Measurements from ENCODE around the gene SSBP3. TPM values are rescaled to one million over a fixed set of nuclear protein-coding genes. Genes with fewer than 3 reads are reported as not detected.

SSBP3 gene
- total RNA-seq, 3 donors from 2014 or later (not counting 1 experiment from before 2014, with no cell fraction given) = 162 to 224 (median 164) TPM

DNA sequence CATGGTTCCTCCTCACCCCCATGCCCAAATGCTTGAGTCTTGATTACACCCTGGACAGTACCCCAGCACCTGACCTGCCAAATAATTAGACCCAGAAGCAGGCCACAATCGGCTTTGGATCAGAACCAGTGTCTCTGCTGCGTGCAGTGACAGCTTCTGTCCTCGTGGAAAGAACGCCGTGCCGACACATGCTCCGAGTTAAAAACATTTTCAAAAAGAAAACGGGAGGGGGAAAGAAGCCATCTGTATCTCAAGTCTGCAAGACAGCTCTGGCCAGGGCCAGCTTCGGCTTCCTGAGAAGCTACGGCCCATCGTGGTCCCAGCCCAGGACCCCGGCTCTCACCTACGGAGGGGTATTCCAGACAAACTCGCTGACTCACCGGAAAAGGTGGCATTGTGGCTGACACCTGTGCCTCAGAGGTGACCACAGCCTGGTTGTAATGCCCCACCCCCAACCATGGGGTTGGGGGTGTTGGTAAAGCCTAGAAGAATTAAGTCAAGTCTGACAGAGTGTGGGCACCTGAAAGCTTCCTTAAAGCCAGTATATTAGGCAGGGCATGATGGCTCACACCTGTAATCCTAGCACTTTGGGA lies 25.8 kb downstream of the SSBP3 start:
- ATAC-seq (peak; percentile 48 to 89 (median 76)), DNase-seq (peak; percentile 63 to 68)
- H3K4me1 Mint-ChIP-seq = peaks cover 89 to 92% of the 10 kb centered on the region in 2 donors
- H3K36me3 Mint-ChIP-seq = no peaks in the 10 kb centered on the region
- 47% methylated on average over 15 of the region's 15 CpGs for WGBS (ENCODE audit: insufficient coverage)
- H3K9me3 ChIP-seq (ENCODE audit: control insufficient read depth, insufficient read depth, low read length) = no peaks in the 10 kb centered on the region
- no peaks in the 10 kb centered on the region for H3K9me3 Mint-ChIP-seq
- no peaks in the 10 kb centered on the region for H3K27me3 ChIP-seq (ENCODE audit: control insufficient read depth, insufficient read depth, low read length)
- no peak overlapping the region for H3K27ac ChIP-seq (ENCODE audit: low read length)
- intact Hi-C loops (cut with micrococcal nuclease) = loop anchor here (2.0 kb wide), 1 partner anchor 26 kb away; the partner anchor contains the start of gene SSBP3
- no peaks in the 10 kb centered on the region for H3K27me3 Mint-ChIP-seq (ENCODE audit: low read depth in 2 of 2)
- TF ChIP-seq, protein P1, sequence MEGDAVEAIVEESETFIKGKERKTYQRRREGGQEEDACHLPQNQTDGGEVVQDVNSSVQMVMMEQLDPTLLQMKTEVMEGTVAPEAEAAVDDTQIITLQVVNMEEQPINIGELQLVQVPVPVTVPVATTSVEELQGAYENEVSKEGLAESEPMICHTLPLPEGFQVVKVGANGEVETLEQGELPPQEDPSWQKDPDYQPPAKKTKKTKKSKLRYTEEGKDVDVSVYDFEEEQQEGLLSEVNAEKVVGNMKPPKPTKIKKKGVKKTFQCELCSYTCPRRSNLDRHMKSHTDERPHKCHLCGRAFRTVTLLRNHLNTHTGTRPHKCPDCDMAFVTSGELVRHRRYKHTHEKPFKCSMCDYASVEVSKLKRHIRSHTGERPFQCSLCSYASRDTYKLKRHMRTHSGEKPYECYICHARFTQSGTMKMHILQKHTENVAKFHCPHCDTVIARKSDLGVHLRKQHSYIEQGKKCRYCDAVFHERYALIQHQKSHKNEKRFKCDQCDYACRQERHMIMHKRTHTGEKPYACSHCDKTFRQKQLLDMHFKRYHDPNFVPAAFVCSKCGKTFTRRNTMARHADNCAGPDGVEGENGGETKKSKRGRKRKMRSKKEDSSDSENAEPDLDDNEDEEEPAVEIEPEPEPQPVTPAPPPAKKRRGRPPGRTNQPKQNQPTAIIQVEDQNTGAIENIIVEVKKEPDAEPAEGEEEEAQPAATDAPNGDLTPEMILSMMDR (IDR thresholded peaks at IDR 0.05) = no peak
- no peaks in the 10 kb centered on the region for H3K36me3 ChIP-seq (ENCODE audit: control insufficient read depth, insufficient read depth, low read length)
- H3K4me1 ChIP-seq (ENCODE audit: control insufficient read depth, insufficient read depth, low read length) = peaks cover 72% of the 10 kb centered on the region
- no peak overlapping the region for H3K4me3 ChIP-seq (ENCODE audit: low read length)
- peak overlapping the region; percentile 74 to 86 for H3K27ac Mint-ChIP-seq
- peak overlapping the region; percentile 78 for H3K4me3 Mint-ChIP-seq

DNA sequence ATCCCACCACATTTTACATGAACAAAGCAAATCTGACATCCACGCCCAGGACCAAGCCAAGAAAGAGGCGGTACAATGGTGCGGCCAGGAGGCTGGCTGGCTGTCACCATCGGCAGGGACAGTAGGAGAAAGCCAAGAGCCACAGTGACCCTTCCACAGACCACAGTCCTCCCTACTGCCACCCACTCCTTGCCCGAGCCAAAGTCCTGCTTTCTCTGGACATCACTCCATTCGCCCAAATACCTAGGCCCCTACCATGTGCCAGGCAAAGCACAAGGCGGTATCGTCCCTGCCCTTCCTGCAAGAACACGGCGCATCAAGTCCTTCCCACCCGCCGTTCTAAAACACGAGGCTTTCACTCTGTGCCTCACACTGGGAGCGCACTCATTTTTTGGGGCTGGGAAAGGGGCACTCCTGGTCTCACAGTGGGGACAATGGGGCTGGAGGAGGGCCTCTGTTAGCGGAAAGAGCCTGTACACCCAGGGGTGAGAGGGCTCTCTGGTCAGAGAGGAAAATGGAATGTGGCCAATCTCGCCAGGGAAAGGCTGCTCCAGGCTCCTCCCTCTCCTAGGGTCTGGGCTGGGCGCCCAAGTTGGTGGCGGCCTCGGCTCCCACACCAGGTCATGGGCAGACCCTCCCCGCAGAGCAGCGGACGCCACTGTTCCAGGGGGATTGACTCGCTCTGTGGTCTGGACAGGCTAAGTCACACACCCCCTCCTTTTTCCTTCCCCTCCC lies 26.5 kb downstream of the SSBP3 start:
- DNase-seq (no peak), ATAC-seq (no peak)
- no peaks in the 10 kb centered on the region for H3K27me3 Mint-ChIP-seq (ENCODE audit: low read depth in 2 of 2)
- no peak overlapping the region for H3K4me3 ChIP-seq (ENCODE audit: low read length)
- H3K4me1 Mint-ChIP-seq = peaks cover 89 to 92% of the 10 kb centered on the region in 2 donors
- H3K27ac ChIP-seq (ENCODE audit: low read length) = no peak overlapping the region
- TF ChIP-seq, protein P1 (IDR thresholded peaks at IDR 0.05) = no peak
- no peaks in the 10 kb centered on the region for H3K36me3 ChIP-seq (ENCODE audit: control insufficient read depth, insufficient read depth, low read length)
- H3K27ac Mint-ChIP-seq = peak overlapping the region; percentile 74 to 86
- H3K4me1 ChIP-seq (ENCODE audit: control insufficient read depth, insufficient read depth, low read length) = peaks cover 74% of the 10 kb centered on the region
- no peaks in the 10 kb centered on the region for H3K27me3 ChIP-seq (ENCODE audit: control insufficient read depth, insufficient read depth, low read length)
- intact Hi-C loops (cut with micrococcal nuclease) = loop anchor here (2.0 kb wide), 1 partner anchor 27 kb away; the partner anchor contains the start of gene SSBP3
- H3K36me3 Mint-ChIP-seq = no peaks in the 10 kb centered on the region
- peak overlapping the region; percentile 78 for H3K4me3 Mint-ChIP-seq
- H3K9me3 Mint-ChIP-seq = no peaks in the 10 kb centered on the region
- H3K9me3 ChIP-seq (ENCODE audit: control insufficient read depth, insufficient read depth, low read length) = no peaks in the 10 kb centered on the region
- WGBS (ENCODE audit: insufficient coverage) = 92% methylated on average over 23 of the region's 23 CpGs

DNA sequence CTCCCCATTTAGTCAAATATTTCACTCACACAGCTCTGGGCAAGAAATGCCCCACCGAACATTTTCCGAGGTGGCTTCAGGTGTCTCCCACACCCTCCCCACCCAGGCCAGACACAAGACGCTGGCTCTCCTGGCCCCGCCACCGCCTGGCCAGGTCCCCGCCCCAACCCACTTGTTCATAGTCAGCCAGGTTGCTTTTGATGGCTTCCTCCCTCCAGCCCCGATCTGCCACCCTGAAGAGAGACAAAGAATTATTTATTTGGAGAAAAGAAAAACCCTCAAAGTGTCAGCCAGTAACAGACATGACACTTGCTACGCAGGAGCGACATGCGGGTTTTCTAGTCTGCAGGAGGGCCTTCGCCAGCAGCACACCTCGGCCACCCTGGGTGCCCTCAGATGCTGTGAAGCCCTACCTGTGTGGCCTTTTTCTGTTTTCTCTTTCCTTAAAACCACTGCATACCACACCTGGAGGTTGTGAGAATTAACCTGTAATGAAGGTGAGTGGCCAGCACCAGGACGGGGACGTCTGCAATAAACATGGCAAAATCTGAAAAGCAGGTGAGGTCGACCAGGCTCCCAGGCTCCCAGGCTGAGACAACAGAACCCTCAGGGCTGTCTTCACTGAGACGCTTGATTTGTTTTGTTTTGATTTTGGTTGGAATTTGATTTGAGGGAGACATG lies 27.2 kb downstream of the SSBP3 start:
- intact Hi-C loops (cut with micrococcal nuclease) = no loop called here
- no peak for ATAC-seq
- Mint-ChIP-seq H3K27me3 (ENCODE audit: low read depth in 2 of 2) (no peaks in the 10 kb centered on the region), H3K36me3 (no peaks in the 10 kb centered on the region), H3K9me3 (no peaks in the 10 kb centered on the region), H3K4me1 (peaks cover 89 to 92% of the 10 kb centered on the region in 2 donors), H3K27ac (peak overlapping the region; percentile 74 to 86), H3K4me3 (peak overlapping the region; percentile 10)
- no peaks in the 10 kb centered on the region for H3K9me3 ChIP-seq (ENCODE audit: control insufficient read depth, insufficient read depth, low read length)
- H3K4me3 ChIP-seq (ENCODE audit: low read length) = no peak overlapping the region
- peaks cover 75% of the 10 kb centered on the region for H3K4me1 ChIP-seq (ENCODE audit: control insufficient read depth, insufficient read depth, low read length)
- WGBS (ENCODE audit: insufficient coverage) = 81% methylated on average over 14 of the region's 16 CpGs
- no peaks in the 10 kb centered on the region for H3K36me3 ChIP-seq (ENCODE audit: control insufficient read depth, insufficient read depth, low read length)
- DNase-seq = no peak
- TF ChIP-seq, protein P1 (IDR thresholded peaks at IDR 0.05) = no peak
- no peak overlapping the region for H3K27ac ChIP-seq (ENCODE audit: low read length)
- H3K27me3 ChIP-seq (ENCODE audit: control insufficient read depth, insufficient read depth, low read length) = no peaks in the 10 kb centered on the region

Measured in natural killer cell (primary cell).